Liver (tissue), 9 donors: Measurements from ENCODE around the gene RNF4. TPM values are rescaled to one million over a fixed set of nuclear protein-coding genes. Genes with fewer than 3 reads are reported as not detected.

Experiments
- DNase-seq: peaks from one replicate; pipeline ENCODE4 v3.0.0-alpha.2; 2017; ENCODE audit warnings: low spot score
- H3K27ac ChIP-seq, 2 donors: one replicate each; pipeline ENCODE4 v1.7.0; 2013; ENCODE audit warnings: inconsistent platforms in 2 of 2, low read length in 2 of 2, control low read depth in 1 of 2, low read depth in 1 of 2, mild to moderate bottlenecking in 1 of 2
- H3K27me3 ChIP-seq, 4 donors: one replicate each; pipeline versions ENCODE4 v1.6.1 to v1.7.0; 2013; ENCODE audit warnings: low read length in 3 of 4, inconsistent platforms in 1 of 4, mild to moderate bottlenecking in 1 of 4, moderate library complexity in 1 of 4; ENCODE audit not compliant: control insufficient read depth in 4 of 4, insufficient read depth in 4 of 4
- H3K36me3 ChIP-seq, 4 donors: one replicate each; pipeline versions ENCODE4 v1.6.1 to v1.7.0; 2013; ENCODE audit warnings: low read length in 3 of 4, mild to moderate bottlenecking in 3 of 4, low read depth in 1 of 4, moderate library complexity in 1 of 4; ENCODE audit not compliant: control insufficient read depth in 4 of 4, insufficient read depth in 3 of 4
- H3K4me1 ChIP-seq, 4 donors: one replicate each; pipeline versions ENCODE4 v1.6.1 to v1.7.0; 2013; ENCODE audit warnings: low read length in 3 of 4, mild to moderate bottlenecking in 3 of 4, moderate library complexity in 1 of 4; ENCODE audit not compliant: control insufficient read depth in 4 of 4, insufficient read depth in 4 of 4
- H3K4me3 ChIP-seq, 3 donors: one replicate each; pipeline versions ENCODE4 v1.6.1 to v1.7.0; 2013; ENCODE audit warnings: low read length in 3 of 3, control low read depth in 1 of 3, low read depth in 1 of 3, mild to moderate bottlenecking in 1 of 3
- H3K9ac ChIP-seq, 2 donors: one replicate each; pipeline ENCODE4 v1.7.0; 2013; ENCODE audit warnings: low read length in 2 of 2, mild to moderate bottlenecking in 2 of 2, moderate library complexity in 2 of 2, control low read depth in 1 of 2, low read depth in 1 of 2
- H3K9me3 ChIP-seq, 4 donors: one replicate each; pipeline versions ENCODE4 v1.6.1 to v1.7.0; 2013; ENCODE audit warnings: low read length in 3 of 4; ENCODE audit not compliant: control insufficient read depth in 4 of 4
- EGR1 ChIP-seq, 2 donors: IDR thresholded peaks; 2 replicates each; pipeline ENCODE4 v1.6.1; 2016 to 2018; ENCODE audit warnings: antibody characterized with exemption in 2 of 2, low read depth in 2 of 2
- FOXA1 ChIP-seq: IDR thresholded peaks from 2 replicates; pipeline ENCODE4 v1.6.1; 2016; ENCODE audit warnings: antibody characterized with exemption
- GABPA ChIP-seq, 2 donors: IDR thresholded peaks in 1 of 2; conservative IDR thresholded peaks in 1 of 2; 2 replicates each; pipeline ENCODE4 v1.6.1; 2016; ENCODE audit warnings: antibody characterized with exemption in 2 of 2, mild to moderate bottlenecking in 1 of 2, moderate library complexity in 1 of 2
- HNF4G ChIP-seq: IDR thresholded peaks from 2 replicates; pipeline ENCODE4 v1.6.1; 2016; ENCODE audit warnings: antibody characterized with exemption
- JUND ChIP-seq, 2 donors: IDR thresholded peaks; 2 replicates each; pipeline ENCODE4 v1.6.1; 2016; ENCODE audit warnings: antibody characterized with exemption in 2 of 2
- NR2F2 ChIP-seq: IDR thresholded peaks from 2 replicates; pipeline ENCODE4 v1.6.1; 2016; ENCODE audit warnings: antibody characterized with exemption
- RAD21 ChIP-seq, 2 donors: IDR thresholded peaks; 2 replicates each; pipeline ENCODE4 v1.6.1; 2016; ENCODE audit warnings: antibody characterized with exemption in 2 of 2, mild to moderate bottlenecking in 2 of 2
- SP1 ChIP-seq: IDR thresholded peaks from 2 replicates; pipeline ENCODE4 v1.6.1; 2018; ENCODE audit warnings: antibody characterized with exemption, mild to moderate bottlenecking
- TAF1 ChIP-seq: conservative IDR thresholded peaks from 2 replicates; pipeline ENCODE4 v1.6.1; 2016; ENCODE audit warnings: antibody characterized with exemption, mild to moderate bottlenecking
- WGBS: extraction: QIAGEN DNeasy Blood & Tissue Kit; methylation state at CpG from one replicate; pipeline ENCODE4 v1.1.7; 2013; 5-methylcytosine and 5-hydroxymethylcytosine counted together
- polyA plus RNA-seq, 2 donors: library from polyadenylated mRNA; stranded (reverse) in 1 of 2; unstranded in 1 of 2; fragments of 200-250 nt in 1 of 2; fragments of >200 nt in 1 of 2; fragmentation: Nextera tagmentation in 1 of 2; extraction: Ambion mirVana in 1 of 2; gene quantifications; one replicate each; pipeline versions ENCODE4 v1.2.1 to v1.2.3, GENCODE V29; 2013 to 2015
- total RNA-seq, 2 donors: library from RNA; depleted of rRNA; stranded (reverse); fragments of >200 nt; gene quantifications; one replicate each; pipeline ENCODE4 v1.2.3, GENCODE V29; 2014
- TF ChIP-seq, protein P1 (sequence below): IDR thresholded peaks from 2 replicates; pipeline ENCODE4 v1.6.1; 2016; ENCODE audit warnings: antibody characterized with exemption
- TF ChIP-seq, protein P2 (sequence below): IDR thresholded peaks from 2 replicates; pipeline ENCODE4 v1.6.1; 2016; ENCODE audit warnings: antibody characterized with exemption
- donor health status: healthy.
- donor health status: healthy.
- donor health status: healthy.
- donor health status: healthy.
- donor health status: healthy.

The RNF4 gene
- total and polyA plus RNA-seq, 4 donors, result 13.0 to 31.0 (median 17.2) TPM

DNA sequence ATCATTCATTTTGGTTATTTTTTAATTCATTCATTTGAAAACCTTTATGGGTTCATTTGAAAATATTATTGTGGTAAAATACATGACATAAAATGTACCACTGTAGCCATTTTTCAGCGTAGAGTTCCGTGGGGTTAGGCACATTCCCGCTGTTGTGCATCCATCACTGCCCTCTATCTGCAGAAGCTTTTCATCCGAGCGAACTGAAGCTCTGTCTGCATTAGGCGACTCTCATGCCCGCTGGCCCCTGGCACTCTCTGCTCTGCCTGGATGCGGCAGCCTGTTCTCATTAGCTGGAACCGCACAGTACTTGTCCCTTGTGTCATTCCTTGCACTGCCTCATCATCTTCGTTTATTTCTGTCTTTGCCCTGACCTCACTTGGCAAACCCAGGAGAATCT lies 32.6 kb upstream of the RNF4 start:
- Histone ChIP-seq H3K9ac (no peak overlapping the region), H3K36me3 (no peaks in the 10 kb centered on the region), H3K4me1 (no peaks in the 10 kb centered on the region), H3K27ac (no peak overlapping the region), H3K27me3 (no peaks in the 10 kb centered on the region), H3K9me3 (no peaks in the 10 kb centered on the region), H3K4me3 (no peak overlapping the region)
- WGBS, result 61% methylated on average over 10 of the region's 10 CpGs
- DNase-seq, result no peak
- TF ChIP-seq, protein P1, sequence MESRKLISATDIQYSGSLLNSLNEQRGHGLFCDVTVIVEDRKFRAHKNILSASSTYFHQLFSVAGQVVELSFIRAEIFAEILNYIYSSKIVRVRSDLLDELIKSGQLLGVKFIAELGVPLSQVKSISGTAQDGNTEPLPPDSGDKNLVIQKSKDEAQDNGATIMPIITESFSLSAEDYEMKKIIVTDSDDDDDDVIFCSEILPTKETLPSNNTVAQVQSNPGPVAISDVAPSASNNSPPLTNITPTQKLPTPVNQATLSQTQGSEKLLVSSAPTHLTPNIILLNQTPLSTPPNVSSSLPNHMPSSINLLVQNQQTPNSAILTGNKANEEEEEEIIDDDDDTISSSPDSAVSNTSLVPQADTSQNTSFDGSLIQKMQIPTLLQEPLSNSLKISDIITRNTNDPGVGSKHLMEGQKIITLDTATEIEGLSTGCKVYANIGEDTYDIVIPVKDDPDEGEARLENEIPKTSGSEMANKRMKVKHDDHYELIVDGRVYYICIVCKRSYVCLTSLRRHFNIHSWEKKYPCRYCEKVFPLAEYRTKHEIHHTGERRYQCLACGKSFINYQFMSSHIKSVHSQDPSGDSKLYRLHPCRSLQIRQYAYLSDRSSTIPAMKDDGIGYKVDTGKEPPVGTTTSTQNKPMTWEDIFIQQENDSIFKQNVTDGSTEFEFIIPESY, result no peak
- TF ChIP-seq RAD21 (IDR thresholded peaks at IDR 0.05), result peak in 1 of 2 donors; percentile 35

DNA sequence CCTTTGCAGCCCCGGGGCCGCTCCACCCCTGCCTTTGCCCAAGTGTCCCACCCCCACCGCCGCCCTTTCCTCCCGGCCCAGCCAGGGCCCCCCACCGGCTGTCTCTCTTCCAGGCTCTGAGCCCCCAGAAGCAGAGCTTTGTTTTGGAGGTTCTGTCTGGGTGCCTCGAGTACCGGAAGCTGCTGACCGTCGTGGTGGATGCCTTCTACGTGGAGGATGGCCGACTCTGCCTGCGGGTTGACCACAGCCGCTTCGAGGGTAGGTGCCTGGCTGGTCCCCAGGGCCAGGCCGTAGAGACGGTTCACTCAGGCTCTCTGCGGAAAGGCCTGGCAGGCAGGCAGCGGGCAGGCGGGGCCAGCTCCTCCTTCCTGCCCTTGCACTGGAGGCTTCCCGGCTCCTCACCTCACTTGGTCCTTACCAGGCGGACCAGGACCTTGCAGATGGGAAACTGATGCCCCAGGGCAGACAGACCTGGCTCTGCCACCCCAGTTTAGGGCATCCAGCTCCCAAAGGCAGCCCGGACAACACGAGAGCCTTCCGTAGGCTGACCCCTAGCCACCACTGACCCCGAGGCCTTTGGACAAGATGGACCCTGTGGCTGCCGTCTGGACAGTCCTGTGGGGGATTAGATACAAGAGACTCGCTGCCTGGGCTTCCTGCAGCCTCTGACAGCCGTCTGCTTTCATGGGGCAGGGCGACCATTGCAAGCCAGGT lies 32.0 kb upstream of the RNF4 start:
- Histone ChIP-seq H3K4me1 (no peaks in the 10 kb centered on the region), H3K27me3 (no peaks in the 10 kb centered on the region), H3K36me3 (no peaks in the 10 kb centered on the region), H3K9me3 (no peaks in the 10 kb centered on the region), H3K9ac (no peak overlapping the region), H3K4me3 (no peak overlapping the region), H3K27ac (no peak overlapping the region)
- no peak for DNase-seq
- WGBS, result 86% methylated on average over 30 of the region's 30 CpGs
- TF ChIP-seq JUND (IDR thresholded peaks at IDR 0.05), result no peak
- no peak for TF ChIP-seq HNF4G
- TF ChIP-seq EGR1 (IDR thresholded peaks at IDR 0.05; ENCODE audit: low read depth in 2 of 2), result no peak
- no peak for TF ChIP-seq NR2F2

DNA sequence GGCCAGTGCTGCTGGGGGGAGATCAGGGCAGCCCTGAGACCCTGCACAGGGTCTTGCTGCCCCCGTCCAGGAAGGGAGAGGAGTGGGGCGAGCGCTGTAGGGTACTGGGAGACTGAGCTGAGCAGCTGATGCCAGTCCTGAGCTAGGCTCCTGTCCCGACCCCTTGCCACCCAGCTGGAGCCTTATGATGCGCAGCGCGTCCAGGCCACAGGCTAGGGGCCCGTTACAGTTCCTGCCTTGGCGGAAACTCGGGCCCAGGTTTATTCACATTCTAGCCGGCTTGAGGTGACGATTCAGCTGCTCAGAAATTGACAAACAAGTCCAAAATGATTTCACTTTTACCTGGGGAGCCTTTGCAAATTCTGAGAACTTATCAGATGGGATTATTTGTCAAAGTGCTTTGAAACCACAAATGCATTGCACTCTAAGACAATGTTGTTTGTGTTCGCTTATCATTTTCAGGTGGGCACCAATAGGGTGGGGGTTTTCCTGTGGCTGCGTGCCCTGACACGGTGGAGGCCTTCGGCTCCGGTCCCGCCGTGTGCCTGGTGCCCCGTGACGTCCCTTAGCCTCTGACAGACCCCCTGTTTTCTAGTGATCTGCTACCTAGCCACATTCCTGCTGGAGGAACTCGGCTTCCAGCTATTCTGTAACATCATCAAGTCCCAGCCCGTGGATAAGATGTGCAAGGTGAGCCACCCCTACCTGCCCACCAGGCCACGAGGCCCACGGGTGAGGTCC lies 31.3 kb upstream of the RNF4 start:
- TF ChIP-seq FOXA1, result no peak
- no peaks in the 10 kb centered on the region for H3K36me3 ChIP-seq
- H3K27ac ChIP-seq, result no peak overlapping the region
- no peaks in the 10 kb centered on the region for H3K4me1 ChIP-seq
- DNase-seq, result no peak
- H3K9me3 ChIP-seq, result no peaks in the 10 kb centered on the region
- no peak overlapping the region for H3K9ac ChIP-seq
- 90% methylated on average over 25 of the region's 25 CpGs for WGBS
- no peak overlapping the region for H3K4me3 ChIP-seq
- no peaks in the 10 kb centered on the region for H3K27me3 ChIP-seq

DNA sequence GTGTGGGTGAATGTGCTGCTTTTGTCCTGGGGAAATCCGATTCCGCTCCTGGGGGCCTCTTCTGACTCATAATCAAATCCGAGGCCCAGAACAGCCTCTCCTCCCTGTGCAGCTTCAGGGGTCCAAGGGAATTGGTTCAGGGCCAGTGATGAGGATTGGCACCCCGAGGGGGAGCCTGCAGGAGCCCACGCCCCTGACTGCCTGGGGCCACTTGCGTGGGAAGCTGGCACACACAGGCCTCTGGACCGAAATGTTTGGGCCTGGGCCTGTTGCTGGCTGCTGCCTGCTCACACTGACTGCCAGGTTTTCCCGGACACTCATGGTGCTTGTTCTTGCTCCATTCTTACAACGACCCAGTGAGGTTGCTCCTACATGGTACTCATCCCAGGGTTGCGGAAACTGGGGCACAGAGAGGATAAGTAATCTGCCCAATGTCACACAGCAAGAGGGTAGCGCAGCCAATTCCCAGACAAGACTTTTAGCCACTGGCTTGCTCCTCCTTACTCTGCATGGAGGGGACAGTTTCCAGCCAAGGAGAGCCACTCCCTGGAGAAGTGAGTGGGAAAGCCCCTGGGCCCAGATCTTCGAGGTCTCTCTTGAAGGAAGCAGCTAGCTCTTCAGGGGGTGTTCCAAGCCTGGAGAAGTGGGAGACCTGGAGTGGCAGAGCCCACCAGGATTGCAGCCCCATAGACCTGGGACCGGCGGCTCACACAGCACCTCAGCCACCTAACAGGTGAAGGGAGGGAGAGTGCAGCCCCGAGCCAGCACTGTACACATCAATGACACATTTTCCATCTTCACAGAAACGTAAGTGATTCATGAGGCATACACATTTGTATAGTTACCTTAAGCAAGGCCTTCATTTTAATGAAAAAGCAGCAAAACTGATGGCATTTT lies 29.8 kb upstream of the RNF4 start:
- H3K9ac ChIP-seq, result no peak overlapping the region
- TF ChIP-seq EGR1 (IDR thresholded peaks at IDR 0.05; ENCODE audit: low read depth in 2 of 2) (no peak), GABPA (IDR thresholded peaks at IDR 0.05 in 1 of 2, conservative IDR thresholded peaks at IDR 0.05 in 1 of 2) (no peak), JUND (IDR thresholded peaks at IDR 0.05) (no peak), SP1 (no peak), TAF1 (no peak)
- TF ChIP-seq, protein P1, result no peak
- TF ChIP-seq, protein P2, sequence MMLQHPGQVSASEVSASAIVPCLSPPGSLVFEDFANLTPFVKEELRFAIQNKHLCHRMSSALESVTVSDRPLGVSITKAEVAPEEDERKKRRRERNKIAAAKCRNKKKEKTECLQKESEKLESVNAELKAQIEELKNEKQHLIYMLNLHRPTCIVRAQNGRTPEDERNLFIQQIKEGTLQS, result no peak
- H3K36me3 ChIP-seq, result no peaks in the 10 kb centered on the region
- no peaks in the 10 kb centered on the region for H3K27me3 ChIP-seq
- H3K9me3 ChIP-seq, result no peaks in the 10 kb centered on the region
- WGBS, result 92% methylated on average over 16 of the region's 16 CpGs
- no peak for DNase-seq
- H3K4me1 ChIP-seq, result no peaks in the 10 kb centered on the region
- no peak overlapping the region for H3K27ac ChIP-seq
- H3K4me3 ChIP-seq, result no peak overlapping the region
